Measurements from ENCODE around the gene ITGAL.

ITGAL gene

GRCh38 chr16:30548416-30549253 is 76.1 kb downstream of the ITGAL start:
- DNase-seq, result no peak

- peak; percentile 69 to 87 for DNase-seq
Measured at GRCh38 chr16:30551781-30552180, 79.2 kb downstream of the ITGAL start.

DNA sequence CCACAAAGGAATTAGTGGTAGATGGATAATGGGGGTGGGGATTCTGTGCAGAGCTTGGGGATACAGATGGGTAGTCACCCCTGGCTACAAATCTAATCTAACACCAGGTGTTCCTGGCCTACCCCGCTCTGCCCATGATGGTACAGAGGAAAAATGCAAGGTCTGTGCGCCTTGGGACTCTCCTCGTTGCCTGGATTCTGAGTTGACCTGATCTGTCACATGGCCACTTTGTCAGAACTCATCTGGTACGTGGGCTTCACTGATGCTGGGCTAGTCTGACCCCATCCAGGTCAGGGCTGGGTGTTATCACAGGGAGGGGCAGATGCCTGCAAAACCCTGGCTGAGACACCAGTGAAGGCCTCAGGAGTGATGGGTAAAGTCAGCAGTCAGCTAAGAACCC is 80.4 kb downstream of the ITGAL start:
- DNase-seq, result no peak

DNA sequence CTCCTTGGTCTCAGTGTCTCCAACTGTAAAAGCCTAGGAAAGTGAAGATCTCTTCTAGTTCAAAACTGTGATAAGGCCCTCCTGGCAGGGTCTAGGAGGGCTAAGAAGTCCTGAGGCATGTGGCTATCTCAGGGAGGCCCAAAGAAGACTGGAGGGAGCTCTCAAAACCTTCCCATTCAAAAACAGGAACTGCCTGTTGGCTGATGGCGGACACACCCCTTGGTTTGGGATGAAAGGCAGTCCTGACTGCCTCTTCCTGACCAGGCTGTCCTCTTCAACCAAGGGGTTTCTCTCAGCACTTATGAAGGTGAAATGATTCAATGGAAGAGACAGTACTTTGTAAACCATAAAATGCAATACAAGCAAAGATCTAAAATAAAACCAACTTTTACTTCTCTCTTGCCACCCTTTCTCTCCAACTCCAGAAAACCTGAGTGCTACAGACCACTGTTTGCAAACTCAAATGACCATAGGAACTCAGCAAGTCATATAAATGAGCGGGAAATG is 80.9 kb downstream of the ITGAL start:
- DNase-seq, result no peak

DNA sequence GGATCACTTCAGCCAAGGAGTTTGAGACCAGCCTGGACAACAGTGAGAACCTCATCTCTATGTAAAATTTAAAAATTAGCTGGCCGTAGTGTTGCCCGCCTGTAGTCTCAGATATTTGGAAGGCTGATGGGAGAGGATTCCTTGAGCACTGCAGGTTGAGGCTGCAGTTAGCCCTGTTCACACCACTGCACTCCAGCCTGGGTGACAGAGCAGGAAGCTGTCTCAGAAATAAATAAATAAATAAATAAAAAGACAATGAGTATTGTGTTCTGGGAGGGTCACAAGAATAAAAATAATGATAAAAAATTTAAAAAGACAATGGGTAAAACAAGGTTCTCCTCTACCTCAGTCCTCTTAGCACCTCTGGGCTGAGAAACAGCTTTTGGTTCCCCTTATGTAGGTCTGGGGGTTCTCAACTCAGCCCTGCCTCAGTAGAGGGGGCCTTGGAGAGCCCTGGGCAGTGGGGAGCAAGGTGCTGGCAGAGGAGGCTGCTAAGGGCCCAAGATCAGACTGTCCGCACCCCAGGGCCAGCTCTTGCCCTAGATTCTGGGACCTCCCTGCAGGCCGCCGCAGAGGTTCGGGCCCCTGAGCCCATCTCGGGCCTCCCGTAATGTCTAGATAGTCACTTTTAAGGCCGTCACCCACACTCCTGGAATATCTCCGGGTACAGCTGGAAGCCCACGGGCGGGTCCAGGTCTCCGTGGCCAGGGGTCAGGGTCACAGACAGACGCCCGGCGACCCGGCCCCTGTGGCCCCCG is 82.2 kb downstream of the ITGAL start:
- DNase-seq, result no peak

GRCh38 chr16:30555315-30556124 is 83.0 kb downstream of the ITGAL start:
- no peak for DNase-seq

GRCh38 chr16:30556125-30556473 is 83.6 kb downstream of the ITGAL start:
- no peak for DNase-seq

GRCh38 chr16:30557707-30557956 is 85.1 kb downstream of the ITGAL start:
- DNase-seq, result no peak

GRCh38 chr16:30557957-30558788 is 85.6 kb downstream of the ITGAL start, which contains the start of gene ZNF764:
ZNF764 (minus strand) TSS chr16:30558374; CDS start chr16:30558182, 192 bp downstream.
- DNase-seq, result peak; percentile 98 to 99

GRCh38 chr16:30558789-30559377 is 86.3 kb downstream of the ITGAL start:
- DNase-seq, result no peak

DNA sequence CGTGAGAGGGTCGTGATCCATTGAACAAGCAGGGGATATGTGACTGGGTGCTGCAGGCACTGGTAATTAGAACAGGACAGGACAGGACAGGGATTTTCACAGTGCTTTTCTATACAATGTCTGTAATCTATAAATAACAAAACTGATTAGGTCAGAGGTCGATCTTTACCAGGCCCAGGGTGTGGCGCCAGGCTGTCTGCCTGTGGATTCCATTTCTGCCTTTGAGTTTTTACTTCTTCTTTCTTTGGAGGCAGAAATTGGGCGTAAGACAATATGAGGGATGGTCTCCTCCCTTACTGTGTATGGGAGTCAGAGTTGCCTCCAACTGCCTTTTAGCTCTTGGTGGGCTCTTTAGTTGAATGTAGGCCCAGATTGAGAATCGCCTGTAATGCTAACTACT is 87.1 kb downstream of the ITGAL start:
- no peak for DNase-seq

DNA sequence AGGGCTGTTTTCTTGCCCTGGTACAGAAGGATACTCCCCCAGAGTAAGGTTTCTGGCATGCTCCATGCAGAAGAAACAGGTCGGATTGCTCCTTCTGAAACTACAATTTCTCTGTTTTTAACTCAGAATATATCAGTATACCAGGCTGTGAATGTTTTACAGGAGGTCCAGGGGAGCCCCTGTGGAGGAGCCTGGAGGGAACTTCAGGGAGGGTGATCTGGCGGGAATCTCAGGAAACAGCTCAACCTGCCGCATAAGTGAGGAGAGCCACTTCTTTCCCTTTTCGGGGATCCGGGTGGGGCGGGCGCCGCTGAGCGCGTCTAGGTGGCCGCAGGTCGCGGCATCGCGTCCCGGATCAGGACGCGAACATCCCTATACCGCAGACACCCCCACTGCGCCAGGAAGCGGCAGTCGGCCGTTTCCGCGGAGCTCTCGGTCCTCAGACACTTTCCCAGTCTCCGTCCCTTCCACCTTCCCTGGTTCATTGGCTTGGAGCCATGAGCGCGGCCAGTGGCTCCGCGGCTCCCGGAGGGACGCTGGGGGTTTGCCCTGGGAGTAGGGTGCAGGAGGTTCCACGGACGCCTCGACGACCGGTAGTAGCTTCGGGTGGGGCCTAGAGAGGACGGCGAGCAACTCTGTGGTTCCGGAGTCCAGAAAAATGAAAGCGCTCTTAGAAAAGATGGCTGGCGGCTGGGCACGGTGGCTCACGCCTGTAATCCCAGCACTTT is 88.7 kb downstream of the ITGAL start:
- peak; percentile 24 to 40 for DNase-seq

GRCh38 chr16:30562021-30562420 is 89.5 kb downstream of the ITGAL start:
- DNase-seq, result no peak

GRCh38 chr16:30565526-30565925 is 93.0 kb downstream of the ITGAL start:
- no peak for DNase-seq

GRCh38 chr16:30565984-30566383 is 93.4 kb downstream of the ITGAL start:
- no peak for DNase-seq

DNA sequence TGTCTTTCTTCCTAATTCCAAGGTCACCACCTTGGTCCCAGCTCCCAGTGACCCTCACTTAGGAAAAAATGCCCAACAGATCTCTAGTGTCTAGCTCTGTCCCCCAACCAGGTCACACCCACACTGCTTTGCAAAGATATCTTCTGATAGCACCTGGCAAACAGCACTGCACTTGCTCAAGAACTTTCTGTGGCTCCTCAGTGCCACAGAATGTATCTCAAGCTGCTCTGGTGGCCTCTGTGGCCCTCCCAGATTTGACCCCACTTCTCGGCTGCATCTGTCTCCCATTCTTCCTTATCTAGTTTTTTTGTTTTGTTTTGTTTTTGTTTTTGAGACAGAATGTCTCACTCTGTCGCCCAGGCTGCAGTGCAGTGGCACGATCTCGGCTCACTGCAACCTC is 94.0 kb downstream of the ITGAL start:
- no peak for DNase-seq

DNA sequence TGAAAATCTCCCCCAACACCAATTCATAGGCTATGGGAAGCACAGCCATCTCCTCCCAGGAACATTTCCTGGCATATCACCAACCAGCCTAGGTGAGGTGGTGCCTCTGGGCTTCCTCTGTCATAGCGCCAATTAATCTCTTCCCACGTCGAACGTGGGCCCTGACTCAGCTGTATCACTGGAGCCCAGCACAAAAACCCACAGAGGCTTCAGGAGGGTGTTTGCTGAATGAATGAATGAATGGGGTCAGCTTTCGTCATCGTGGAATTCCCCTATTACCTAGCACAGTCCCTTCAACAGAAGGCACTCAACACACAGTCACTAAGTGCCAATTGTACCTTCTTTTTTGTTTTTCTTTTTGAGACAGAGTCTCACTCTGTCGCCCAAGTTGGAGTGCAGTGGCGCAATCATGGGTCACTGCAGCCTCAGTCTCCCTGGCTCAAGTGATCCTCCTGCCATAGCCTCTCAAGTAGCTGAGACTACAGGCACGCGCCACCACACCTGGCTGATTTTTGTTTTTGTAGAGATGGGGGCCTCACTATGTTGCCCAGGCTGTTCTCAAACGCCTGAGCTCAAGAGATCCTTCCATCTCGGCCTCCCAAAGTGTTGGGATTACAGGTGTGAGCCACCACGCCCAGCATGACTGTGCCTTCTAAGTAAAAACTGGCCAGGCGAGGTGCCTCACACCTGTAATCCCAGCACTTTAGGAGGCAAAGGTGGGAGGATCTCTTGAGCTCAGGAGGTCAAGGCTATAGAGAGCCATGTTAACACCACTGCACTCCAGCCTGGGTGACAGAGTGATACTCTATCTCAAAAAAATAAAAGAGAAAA is 94.8 kb downstream of the ITGAL start:
- peak; percentile 56 to 61 for DNase-seq

DNA sequence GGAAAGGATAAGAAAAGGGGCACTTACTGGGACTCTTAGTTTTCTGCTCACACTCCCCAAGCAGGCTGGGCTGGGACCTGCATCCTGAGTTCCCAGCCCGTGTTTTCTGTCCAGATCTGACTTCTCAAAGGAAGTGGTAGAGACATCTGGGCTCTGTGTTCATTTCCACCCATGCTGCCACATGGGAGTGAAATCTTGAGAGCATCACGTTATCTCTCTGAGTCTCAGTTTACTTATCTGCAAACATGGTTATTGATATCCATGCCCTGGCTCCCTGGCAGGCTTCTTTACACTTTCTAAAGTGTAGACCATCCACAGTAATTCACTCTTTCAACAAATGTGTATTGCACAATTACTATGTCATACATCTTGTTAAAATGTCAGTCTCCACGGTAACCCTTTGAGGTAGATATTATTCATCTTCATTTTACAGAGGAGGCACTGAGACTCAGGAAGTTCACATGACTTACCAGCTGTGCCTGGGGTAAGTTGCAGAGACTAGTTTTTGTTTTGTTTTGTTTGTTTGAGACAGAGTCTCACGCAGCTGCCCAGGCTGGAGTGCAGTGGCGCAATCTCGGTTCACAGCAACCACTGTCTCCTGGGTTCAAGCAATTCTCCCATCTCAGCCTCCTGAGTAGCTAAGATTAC is 95.6 kb downstream of the ITGAL start:
- peak; percentile 65 to 78 for DNase-seq

DNA sequence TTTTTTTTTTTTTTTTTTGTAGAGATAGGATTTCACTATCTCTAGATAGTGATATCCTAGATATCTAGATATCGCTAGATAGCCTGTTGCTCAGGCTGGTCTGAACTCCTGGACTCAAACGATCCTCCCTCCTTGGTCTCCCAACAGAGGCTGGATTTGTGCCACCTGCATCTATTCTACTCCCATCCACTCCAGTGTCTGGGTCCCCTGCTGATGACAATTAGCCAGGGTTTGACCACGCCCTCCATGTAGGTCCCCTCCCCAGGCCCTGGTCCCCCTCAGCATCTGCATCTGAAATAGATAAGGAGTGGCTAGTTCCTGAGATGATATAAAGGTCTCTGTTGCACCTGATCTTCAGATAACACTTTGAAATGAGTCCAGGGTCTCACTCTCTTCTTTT is 96.7 kb downstream of the ITGAL start:
- DNase-seq, result no peak
